ENCODE measurements around the gene KNTC1.
A peak's percentile ranks its signal among the peaks of the same experiment; 100 is the strongest.
"Not testable (repeated sequence)": the region's sequence is repeated elsewhere in the genome, so short reads cannot be mapped to it uniquely, and the experiment has no call there.

The KNTC1 gene

GRCh38 chr12:122508163-122508562 is 18.9 kb upstream of the KNTC1 start:
- no peak for ATAC-seq
- no peak for DNase-seq

DNA sequence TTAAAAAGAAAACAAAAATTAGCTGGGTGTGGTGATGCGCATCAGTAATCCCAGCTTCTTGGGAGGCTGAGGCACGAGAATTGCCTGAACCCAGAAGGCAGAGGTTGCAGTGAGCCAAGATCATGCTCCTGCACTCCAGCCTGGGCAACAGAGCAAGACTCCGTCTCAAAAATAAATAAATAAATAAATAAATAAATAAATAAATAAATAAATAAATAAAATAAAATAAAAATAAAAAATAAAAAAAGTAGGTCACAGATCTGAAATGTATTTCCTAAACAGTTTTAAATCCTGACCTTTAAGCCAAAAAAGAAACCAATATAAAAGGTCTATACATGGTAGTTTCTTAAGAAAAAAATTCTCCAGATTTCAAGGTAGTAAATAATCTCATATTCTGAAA is 14.0 kb upstream of the KNTC1 start:
- DNase-seq, ATAC-seq: not testable (repeated sequence)

GRCh38 chr12:122513660-122514059 is 13.4 kb upstream of the KNTC1 start:
- ATAC-seq (no peak), DNase-seq (no peak)

DNA sequence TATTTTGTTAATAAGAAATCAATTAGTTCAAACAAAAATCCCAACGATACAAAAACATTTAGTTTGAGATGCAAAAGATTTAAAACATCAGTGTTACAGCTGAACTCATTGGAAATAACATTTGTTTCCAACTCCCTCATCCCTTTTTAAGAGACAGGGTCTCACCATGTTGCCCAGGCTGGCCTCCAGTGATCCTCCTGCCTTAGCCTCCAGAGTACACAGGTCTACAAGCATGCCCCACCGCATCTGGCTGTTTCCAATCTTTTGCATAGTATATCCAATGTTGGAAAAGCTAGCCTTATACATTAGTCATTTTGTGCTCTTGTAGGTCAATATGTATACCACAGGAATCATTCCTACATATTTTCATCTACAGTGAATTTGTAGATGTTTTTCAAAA is 11.8 kb upstream of the KNTC1 start:
- ATAC-seq (no peak), DNase-seq (no peak)

DNA sequence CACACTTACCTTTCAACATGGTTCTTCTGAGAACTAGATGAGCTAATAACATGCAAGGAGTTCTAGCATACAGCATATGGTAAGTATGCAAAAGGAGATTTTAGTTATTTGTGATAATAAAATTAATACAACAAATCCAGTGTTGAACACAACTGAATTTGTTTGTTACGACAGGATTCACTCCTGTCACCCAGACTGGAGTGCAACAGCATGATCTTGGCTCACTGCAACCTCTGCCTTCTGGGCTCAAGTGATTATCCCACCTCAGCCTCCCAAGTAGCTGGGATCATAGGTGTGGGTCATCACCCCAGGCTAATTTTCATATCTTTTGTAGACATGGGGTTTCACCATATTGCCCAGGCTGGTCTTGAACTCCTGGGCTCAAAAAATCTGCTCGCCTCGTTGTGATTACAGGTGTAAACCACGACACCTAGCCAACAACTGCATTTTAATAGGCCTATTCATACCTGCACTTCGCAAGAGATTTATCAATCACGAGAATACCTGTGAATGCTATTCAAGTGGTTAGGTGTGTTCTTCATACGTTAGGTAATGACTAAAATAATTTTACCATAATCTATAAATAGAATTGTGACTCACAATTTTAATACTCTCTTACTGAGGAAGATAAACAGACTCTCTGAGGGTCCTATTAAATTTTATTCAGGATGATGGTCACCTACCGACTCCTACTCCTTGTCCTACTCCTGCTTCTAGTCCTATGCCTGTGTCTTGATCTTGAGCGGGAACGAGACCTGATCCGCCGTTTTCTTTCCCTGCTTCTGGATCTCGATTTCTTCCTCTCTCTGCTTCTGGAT is 10.3 kb upstream of the KNTC1 start:
- no peak for ATAC-seq

DNA sequence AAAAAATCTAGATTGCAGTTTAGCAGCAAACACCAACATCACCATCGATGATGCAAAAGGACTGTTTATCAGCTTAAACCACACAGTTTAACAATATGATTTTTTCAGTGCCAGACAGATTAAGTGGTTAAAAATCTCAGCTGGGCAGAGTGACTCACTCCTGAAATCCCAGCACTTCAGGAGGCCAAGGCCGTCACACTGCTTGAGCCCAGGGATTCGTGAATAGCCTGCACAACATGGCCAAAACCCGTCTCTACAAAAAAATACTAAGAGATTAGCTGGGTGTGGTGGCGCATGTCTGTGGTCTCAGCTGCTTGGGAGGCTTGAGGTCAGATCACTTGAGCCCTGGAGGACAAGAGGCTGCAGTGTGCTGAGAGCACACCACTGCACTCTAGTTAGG is 9.2 kb upstream of the KNTC1 start:
- DNase-seq (no peak), ATAC-seq (peak; percentile 40)

More for the DNA sequence above, 10.3 kb upstream of the KNTC1 start:
- no peak for DNase-seq

DNA sequence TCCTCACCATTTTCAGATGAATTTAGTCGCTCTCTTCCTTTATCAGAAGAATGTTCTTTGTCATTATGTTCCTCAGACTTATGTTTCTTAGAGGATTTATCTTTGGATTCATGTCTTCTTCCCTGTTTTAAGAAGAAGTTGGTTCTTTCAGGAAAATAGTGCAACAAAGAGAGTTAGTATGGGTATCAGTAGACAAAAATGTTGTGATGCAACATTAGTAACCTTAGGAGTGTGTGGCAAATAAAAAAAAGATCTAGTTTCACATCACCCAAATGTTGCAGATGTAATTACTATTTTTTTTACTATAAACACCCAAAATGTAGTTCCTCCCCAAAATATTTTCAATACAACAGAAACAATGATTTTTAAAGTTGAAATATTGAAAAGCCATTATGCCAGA is 8.1 kb upstream of the KNTC1 start:
- DNase-seq = no peak
- ATAC-seq = no peak

DNA sequence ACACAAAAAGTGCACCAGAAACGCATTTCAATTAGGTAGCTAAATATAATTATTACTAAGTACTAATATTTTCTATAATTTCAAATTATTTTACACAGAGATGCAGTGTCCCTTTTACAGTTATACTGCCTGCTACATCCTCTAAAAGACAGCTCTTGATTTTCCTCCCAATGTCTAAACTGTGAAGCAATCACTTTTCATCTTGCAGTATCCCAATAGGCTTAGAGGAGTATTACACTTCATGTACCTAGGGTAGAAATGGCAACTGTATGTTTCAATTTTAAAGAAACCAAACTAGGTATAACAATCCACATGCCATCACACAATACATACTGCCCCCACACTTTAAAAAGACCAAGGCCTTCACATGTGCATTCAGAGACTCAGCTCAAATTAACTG is 7.6 kb upstream of the KNTC1 start:
- DNase-seq = no peak
- no peak for ATAC-seq

DNA sequence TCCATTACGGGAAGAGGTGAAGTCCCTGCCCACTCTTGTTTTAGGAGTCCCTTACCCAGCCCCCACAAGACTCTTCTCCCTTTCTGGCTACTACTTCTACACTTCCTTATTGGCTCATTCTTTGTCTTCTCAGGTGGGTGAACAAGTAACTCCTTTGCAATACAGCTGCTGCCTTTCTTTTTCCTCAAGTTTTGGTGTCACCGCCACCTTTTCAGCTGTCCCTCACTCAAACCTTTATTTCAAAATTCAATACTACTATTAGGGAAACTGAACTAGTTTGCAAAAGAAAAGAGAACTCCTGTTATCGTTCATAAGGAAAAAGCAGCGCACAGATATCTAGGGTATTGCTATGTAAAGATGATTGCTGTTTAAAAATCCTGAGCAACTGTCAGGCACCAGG is 6.4 kb upstream of the KNTC1 start:
- ATAC-seq (no peak), DNase-seq (no peak)

GRCh38 chr12:122523280-122523679 is 3.8 kb upstream of the KNTC1 start:
- DNase-seq (no peak), ATAC-seq (no peak)

DNA sequence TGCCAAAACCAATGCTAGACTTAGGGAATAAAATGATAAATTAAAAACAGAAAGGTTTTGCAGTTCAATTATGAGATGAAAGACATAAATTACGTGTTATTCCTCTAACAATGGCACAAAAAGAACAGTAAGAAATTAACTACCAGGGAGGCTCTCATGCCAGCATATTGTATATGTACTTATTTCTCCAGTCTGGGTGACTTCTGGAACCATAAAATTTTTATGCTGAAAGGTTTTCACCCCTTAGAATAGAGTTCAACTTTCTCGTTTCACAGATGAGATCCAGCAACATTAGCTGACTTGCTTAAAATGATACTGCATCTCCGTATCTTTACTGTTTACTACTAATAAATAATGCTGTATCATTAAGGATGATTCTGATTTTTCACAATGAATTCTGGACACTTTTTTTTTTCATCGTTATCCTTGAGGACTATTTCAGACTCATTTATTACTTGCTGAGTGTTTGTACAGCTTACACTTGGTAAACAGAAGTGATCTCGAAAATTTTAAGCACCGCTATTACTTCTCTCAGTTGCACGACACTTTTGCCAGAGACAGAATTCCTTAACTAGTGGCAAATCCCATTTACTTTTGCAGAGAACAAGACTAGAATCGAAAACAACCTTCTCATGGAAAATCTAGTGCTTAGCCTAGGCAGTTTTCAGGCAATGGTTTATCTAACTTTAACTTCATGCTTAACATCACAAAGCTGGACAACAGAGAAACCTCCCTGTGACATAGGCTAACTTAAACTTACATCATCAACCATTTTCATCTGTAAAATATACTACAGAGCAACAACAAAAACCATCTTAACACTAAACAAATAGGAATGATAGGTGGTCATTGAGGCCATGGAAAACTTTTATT is 3.0 kb upstream of the KNTC1 start:
- ATAC-seq (no peak), DNase-seq (no peak)

- ATAC-seq (no peak), DNase-seq (peak; percentile 33)
Observed at GRCh38 chr12:122527478-122527944, 462 bp downstream of the KNTC1 start.

GRCh38 chr12:122528582-122528981 is 1.5 kb downstream of the KNTC1 start:
- ATAC-seq = no peak
- DNase-seq = no peak

GRCh38 chr12:122528992-122529391 is 1.9 kb downstream of the KNTC1 start:
- ATAC-seq (no peak), DNase-seq (no peak)

DNA sequence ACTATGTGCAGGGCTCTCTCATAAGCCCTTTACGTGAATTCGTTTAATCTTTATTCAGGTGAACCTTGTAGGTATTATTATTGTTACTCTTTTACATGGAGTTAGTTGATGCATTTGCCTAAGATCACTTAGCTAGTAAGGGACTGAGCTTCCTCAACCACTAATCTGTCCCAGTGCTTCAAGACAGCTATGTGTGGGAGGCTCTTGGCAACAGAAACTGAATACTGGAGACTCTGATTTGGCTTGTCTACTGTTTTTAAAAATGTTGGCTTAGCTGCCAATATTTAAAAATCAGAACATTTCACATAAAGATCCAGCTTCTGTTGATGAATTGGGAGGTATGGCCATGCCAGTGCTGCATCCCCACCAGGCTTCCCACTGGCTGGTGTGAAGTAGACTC is 6.8 kb downstream of the KNTC1 start:
- DNase-seq (no peak), ATAC-seq (no peak)

DNA sequence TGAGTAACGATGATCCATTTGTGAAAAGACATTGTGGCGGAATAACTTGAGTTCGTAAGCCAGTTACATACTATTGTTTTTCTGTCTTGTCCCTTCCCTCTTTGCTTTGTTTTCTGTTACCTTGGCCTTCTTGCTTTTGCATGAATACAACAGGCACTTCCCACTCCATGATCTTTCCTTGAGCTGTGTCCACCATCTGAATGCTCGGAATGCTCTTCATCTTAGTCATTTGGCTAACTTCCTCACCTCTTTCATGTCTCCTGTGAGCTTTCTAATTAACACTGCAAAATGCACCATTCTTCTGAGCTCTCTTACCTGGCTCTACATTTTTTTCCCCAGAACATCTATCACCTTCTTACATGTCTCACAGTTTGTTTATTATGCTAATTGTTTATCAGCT is 10.0 kb downstream of the KNTC1 start:
- ATAC-seq (no peak), DNase-seq (no peak)

- no peak for ATAC-seq
- no peak for DNase-seq
Observed at GRCh38 chr12:122538496-122538895, 11.4 kb downstream of the KNTC1 start.

DNA sequence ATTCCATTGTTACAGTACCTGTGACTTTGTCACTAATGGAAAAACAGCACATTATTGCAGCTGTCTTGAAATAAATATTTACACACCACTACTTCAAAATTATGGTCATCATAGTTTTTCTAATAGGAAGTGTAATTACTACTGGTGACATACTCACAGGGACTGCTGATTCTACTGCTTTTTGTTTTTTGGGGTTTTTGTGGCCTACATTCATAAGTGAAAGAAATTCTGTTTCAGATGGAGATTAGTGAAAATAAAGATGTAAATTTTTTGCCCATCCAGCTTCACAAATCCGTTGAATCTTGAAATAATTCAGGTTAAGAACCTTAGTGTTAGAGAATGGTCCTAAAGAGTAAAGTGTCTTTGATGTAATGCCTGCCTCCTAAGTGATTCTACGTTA is 17.5 kb downstream of the KNTC1 start:
- ATAC-seq = no peak
- no peak for DNase-seq

DNA sequence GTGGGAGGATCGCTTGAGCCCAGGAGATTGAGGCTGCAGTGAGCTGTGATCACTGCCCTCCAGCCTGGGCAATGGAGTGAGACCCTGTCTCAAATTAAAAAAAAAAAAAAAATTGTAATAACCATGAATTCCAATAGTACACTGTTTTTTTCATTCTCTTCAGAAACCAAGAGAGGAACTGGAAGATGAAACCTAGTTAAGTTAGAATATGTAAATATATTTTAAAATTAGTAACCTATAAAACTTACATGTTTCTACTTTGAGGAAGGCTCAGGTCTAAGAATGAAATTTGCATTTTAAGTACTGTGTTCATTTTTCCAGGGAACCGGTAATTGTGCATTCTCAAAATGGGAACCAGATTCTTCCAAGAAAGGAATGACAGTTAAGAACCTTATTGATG is 18.8 kb downstream of the KNTC1 start:
- no peak for ATAC-seq

GRCh38 chr12:122547330-122547729 is 20.3 kb downstream of the KNTC1 start:
- ATAC-seq = no peak
- DNase-seq = no peak

More for the DNA sequence above, 18.8 kb downstream of the KNTC1 start:
- no peak for DNase-seq

DNA sequence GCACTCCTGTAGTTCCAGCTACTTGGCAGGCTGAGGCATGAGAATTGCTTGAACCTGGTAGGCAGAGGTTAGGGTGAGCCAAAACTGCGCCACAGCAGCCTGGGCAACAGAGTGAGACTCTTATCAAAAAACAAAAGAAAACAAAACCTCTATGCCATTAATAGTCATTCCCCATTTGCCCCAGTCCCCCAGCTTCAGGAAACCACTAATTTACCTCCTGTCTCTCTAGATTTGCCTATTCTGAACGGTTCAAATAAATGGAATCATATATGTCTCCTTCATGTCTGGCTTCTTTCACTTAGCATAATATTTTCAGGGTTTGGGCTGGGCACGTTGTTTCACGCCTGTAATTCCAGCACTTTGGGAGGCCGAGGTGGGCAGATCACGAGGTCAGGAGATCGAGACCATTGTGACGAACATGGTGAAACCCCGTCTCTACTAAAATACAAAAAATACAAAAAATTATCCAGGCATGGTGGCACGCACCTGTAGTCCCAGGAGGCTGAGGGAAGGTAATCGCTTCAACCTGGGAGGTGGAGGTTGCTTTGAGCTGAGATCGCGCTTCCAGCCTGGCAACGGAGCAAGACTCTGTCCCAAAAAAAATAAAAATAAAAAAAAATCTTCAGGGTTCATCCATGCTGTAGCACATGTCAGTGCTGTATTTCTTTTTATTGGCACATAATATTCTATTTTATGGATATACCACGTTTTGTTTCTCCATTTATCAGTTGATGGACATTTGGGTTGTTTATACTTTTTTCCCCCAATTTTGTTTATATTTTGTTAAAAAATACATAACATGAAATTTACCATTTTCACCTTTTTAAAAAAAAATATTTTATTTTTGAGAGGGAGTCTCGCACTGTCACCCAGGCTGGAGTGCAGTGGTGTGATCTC is 31.9 kb downstream of the KNTC1 start:
- no peak for DNase-seq
- no peak for ATAC-seq

DNA sequence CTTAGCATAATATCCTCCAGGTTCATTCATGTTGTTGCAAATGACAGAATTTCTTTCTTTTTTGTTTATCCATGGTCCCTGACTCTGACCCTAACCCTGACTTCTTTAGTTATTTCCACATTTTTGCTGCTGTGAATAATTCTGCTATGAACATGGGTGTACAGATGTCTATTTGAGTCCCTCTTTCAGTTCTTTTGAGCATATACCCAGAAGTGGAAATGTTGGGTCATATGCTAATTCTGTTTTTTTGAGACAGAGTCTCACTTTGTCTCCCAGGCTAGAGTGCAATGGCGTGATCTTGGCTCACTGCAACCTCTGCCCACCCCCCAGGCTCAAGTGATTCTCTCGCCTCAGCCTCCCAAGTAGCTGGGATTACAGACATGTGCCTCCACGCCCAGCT is 33.1 kb downstream of the KNTC1 start:
- no peak for DNase-seq
- peak; percentile 66 for ATAC-seq
